Tibial nerve (tissue), 3 donors: Measurements from ENCODE around the gene FBXL17.

Experiments
- POLR2A ChIP-seq, 2 donors: fragments of 450-650 bp; IDR thresholded peaks; one replicate each; pipeline ENCODE4 v1.6.1; 2017; ENCODE audit warnings: antibody characterized with exemption in 2 of 2, mild to moderate bottlenecking in 2 of 2, moderate library complexity in 2 of 2
- TF ChIP-seq, protein P1 (sequence below), 5 experiments: fragments of 200-600 bp in 3 of 5; fragments of 450-650 bp in 2 of 5; sonication (generic) in 3 of 5; IDR thresholded peaks; one replicate each; pipeline ENCODE4 v1.5.1; 2016 to 2019; ENCODE audit warnings: antibody characterized with exemption in 5 of 5, mild to moderate bottlenecking in 3 of 5, moderate library complexity in 2 of 5

DNA sequence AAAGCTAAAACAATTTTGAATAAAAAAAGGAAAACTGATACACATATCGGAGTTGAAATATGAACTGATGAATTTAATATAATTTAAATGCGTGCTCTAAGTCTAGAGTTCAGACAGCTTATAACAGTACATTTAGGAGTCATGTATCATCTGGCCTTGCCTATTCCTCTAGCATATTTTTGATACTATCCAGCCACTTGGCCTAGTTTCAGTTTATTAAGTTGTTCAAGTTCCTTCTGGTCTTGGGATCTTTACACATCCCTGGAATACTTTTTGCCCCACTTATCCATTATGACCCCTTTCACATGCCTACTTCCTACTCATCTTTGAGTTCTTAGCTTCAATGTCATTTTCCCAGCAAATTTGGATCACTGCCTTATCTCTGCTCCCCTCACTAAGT, 518.8 kb downstream of the FBXL17 start:
- TF ChIP-seq, protein P1, sequence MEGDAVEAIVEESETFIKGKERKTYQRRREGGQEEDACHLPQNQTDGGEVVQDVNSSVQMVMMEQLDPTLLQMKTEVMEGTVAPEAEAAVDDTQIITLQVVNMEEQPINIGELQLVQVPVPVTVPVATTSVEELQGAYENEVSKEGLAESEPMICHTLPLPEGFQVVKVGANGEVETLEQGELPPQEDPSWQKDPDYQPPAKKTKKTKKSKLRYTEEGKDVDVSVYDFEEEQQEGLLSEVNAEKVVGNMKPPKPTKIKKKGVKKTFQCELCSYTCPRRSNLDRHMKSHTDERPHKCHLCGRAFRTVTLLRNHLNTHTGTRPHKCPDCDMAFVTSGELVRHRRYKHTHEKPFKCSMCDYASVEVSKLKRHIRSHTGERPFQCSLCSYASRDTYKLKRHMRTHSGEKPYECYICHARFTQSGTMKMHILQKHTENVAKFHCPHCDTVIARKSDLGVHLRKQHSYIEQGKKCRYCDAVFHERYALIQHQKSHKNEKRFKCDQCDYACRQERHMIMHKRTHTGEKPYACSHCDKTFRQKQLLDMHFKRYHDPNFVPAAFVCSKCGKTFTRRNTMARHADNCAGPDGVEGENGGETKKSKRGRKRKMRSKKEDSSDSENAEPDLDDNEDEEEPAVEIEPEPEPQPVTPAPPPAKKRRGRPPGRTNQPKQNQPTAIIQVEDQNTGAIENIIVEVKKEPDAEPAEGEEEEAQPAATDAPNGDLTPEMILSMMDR (IDR thresholded peaks at IDR 0.05) = no peak
- no peak for TF ChIP-seq POLR2A (IDR thresholded peaks at IDR 0.05)
